Kidney epithelial cell (primary cell): ENCODE results near the gene RB1. TPM values are rescaled to one million over a fixed set of nuclear protein-coding genes. Genes with fewer than 3 reads are reported as not detected.

Experiments
- DNase-seq: peaks from one replicate; pipeline ENCODE4 v3.0.0-alpha.2; 2010; ENCODE audit warnings: low read depth
- H3K27me3 ChIP-seq: 2 replicates; pipeline ENCODE4 v1.6.0; 2011; ENCODE audit warnings: low read length; ENCODE audit not compliant: control insufficient read depth, insufficient read depth
- H3K36me3 ChIP-seq: 2 replicates; pipeline ENCODE4 v1.5.1; 2011; ENCODE audit warnings: low read length; ENCODE audit not compliant: control insufficient read depth, insufficient read depth
- H3K4me3 ChIP-seq: 2 replicates; pipeline ENCODE4 v1.5.1; 2011; ENCODE audit warnings: low read depth, mild to moderate bottlenecking, control low read depth, low read length
- total RNA-seq: library from RNA; depleted of rRNA; stranded (reverse); fragments of >200 nt; gene quantifications from 2 replicates; pipeline ENCODE4 v1.2.3, GENCODE V29; 2015
- TF ChIP-seq, protein P1 (sequence below): IDR thresholded peaks from 2 replicates; pipeline ENCODE4 v1.5.1; 2011; ENCODE audit warnings: mild to moderate bottlenecking, moderate library complexity, low read length, control low read depth, inconsistent platforms; ENCODE audit not compliant: insufficient read depth, poor library complexity, severe bottlenecking

The RB1 gene
- total RNA-seq, 1 donor from 2014 or later, result 27.1 TPM

DNA sequence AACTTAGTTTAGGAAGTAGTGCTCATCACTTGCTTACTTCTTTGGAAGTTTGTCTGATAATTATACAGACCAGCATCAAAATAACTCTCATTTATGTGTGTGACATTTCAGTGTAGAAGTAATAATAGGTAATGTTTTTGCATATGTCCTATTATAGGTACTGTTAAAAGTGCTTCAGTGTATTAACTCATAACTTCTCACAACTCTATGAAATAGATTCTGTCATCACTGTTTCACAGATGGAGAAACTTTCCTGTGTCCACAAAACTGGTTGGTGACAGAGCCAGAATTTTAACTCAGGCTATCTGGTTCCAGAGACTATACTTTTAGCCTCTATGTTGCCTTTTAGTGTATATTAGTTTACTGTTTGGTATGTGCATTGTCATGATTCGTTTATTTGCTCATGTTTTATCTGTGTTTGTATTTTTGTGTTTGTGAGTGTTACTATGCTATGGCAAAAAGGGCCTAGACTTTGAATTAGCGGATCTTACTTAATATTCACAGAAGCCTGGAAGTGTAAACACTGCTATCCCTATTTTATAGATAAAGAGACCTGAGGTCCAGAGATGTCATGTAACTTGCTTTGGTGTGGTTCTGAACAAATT is 96.6 kb downstream of the RB1 start:
- no peak for DNase-seq
- no peaks in the 10 kb centered on the region for H3K27me3 ChIP-seq
- no peak overlapping the region for H3K4me3 ChIP-seq
- no peaks in the 10 kb centered on the region for H3K36me3 ChIP-seq
- TF ChIP-seq, protein P1, sequence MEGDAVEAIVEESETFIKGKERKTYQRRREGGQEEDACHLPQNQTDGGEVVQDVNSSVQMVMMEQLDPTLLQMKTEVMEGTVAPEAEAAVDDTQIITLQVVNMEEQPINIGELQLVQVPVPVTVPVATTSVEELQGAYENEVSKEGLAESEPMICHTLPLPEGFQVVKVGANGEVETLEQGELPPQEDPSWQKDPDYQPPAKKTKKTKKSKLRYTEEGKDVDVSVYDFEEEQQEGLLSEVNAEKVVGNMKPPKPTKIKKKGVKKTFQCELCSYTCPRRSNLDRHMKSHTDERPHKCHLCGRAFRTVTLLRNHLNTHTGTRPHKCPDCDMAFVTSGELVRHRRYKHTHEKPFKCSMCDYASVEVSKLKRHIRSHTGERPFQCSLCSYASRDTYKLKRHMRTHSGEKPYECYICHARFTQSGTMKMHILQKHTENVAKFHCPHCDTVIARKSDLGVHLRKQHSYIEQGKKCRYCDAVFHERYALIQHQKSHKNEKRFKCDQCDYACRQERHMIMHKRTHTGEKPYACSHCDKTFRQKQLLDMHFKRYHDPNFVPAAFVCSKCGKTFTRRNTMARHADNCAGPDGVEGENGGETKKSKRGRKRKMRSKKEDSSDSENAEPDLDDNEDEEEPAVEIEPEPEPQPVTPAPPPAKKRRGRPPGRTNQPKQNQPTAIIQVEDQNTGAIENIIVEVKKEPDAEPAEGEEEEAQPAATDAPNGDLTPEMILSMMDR, result no peak

DNA sequence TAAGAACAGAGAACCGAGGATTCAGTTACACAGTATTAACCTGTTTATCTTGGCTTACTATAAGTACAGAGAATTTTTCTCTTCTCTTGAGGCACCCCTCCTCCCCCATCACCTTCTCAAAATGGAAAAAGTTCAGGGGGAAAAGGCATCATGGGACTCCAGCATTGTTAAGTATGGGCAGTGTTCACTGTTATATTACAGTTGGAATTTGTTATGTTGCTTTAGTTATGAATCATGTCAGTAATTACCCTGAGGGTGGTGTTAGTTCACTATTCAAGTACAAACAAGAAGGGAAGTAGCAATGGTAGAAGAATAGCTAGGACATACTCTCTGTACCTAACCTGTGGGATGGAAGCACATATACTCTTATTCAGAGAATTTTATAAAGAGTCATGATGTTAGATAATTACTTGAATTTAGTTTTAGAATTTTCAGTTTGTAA is 97.3 kb downstream of the RB1 start:
- H3K36me3 ChIP-seq, result no peaks in the 10 kb centered on the region
- DNase-seq, result no peak
- H3K4me3 ChIP-seq, result no peak overlapping the region
- H3K27me3 ChIP-seq, result no peaks in the 10 kb centered on the region
- TF ChIP-seq, protein P1, result no peak

DNA sequence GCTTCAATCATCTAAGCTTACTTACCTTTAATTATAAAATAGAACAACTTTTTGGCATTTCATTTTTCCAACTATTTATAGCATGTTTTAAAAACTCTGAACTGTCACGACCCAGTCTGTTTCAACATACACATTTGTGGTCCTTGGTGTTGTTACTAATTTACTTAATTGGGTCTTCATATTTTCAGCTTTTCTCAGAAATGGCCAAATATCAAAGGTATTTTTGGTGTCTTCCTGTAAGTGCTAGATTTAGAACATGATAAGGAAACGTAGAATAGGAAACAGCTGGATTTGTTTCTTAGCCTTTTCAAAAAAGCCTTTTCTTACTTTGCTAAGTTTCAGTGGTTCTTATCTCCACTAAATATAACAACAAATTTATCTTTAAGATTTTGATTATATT is 97.9 kb downstream of the RB1 start:
- Histone ChIP-seq H3K27me3 (no peaks in the 10 kb centered on the region), H3K4me3 (no peak overlapping the region), H3K36me3 (no peaks in the 10 kb centered on the region)
- TF ChIP-seq, protein P1, result no peak
- no peak for DNase-seq

DNA sequence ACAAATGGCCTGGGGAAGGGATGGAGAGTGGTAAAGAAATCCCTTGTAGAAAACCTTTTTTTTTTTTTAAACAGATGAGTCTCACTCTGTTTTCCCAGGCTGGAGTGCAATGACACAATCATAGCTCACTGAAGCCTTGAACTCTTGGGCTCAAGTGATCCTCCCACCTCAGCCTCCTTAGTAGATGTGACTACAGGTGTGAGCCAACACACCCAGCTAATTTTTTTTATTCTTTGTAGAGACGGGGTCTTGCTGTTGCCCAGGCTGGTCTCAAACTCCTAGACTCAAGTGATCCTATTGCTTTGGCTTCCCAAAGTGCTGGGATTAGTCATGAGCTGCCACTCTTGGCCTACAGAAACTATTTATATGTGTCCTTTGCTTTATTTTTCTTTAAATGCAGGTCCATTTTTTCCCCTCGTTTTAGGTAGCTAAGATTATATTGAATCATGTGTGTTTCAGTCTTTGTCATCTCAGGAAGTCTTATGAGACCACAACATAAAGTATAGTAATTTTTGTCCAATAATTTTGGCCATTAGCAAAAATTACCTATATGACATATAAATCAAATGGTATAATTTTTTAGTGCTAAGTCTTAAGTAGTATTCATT is 98.9 kb downstream of the RB1 start:
- no peak for DNase-seq
- Histone ChIP-seq H3K27me3 (no peaks in the 10 kb centered on the region), H3K4me3 (no peak overlapping the region), H3K36me3 (no peaks in the 10 kb centered on the region)
- TF ChIP-seq, protein P1, result no peak

DNA sequence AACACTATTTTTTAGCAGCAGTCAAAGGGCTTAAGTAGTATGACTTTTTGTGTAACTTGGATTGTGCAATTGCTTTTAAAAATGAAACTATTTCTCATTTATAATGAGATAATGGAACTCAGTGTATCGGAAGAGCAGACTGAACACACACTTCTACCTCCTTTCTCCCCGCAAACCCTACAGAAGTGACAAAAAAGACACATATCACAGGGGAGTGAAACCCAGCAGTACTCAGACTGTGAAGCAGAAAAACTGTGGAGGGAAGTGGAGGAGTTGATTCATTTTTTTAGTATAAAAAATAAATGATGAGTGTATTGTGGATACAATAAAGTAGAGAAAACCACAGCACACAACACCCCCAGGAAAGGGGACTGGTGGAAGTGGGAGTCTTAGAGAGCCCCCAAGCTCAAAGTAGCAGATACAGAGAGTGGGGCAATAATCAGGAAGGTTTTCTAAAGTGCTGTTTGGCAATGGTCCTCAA is 99.6 kb downstream of the RB1 start:
- no peaks in the 10 kb centered on the region for H3K27me3 ChIP-seq
- H3K4me3 ChIP-seq, result no peak overlapping the region
- no peaks in the 10 kb centered on the region for H3K36me3 ChIP-seq
- TF ChIP-seq, protein P1, result no peak
- no peak for DNase-seq

DNA sequence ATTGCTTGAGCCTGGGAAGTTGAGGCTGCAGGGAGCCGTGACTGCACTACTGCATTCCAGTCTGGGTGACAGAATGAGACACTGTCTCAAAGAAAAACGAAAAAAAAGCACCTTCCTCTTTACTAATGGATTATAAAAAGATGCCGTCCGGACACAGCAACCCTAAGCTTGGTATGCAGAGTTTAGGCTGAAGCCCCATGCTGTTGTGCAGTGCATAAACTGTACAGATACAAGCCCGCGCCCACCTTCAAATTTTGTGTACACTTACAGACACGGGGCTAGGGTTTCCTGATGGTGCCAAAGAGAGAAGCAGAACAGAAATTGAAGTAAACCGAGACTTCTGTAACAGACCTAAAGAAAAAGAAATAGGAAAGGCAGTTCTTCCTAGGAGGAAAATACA is 100.4 kb downstream of the RB1 start:
- TF ChIP-seq, protein P1, result no peak
- no peak overlapping the region for H3K4me3 ChIP-seq
- H3K27me3 ChIP-seq, result no peaks in the 10 kb centered on the region
- DNase-seq, result no peak
- H3K36me3 ChIP-seq, result no peaks in the 10 kb centered on the region
